Measurements from ENCODE around the gene FBRSL1. TPM values are rescaled to one million over a fixed set of nuclear protein-coding genes. Genes with fewer than 3 reads are reported as not detected.

The FBRSL1 gene
- total RNA-seq, 1 donor from 2014 or later = 43.8 TPM

DNA sequence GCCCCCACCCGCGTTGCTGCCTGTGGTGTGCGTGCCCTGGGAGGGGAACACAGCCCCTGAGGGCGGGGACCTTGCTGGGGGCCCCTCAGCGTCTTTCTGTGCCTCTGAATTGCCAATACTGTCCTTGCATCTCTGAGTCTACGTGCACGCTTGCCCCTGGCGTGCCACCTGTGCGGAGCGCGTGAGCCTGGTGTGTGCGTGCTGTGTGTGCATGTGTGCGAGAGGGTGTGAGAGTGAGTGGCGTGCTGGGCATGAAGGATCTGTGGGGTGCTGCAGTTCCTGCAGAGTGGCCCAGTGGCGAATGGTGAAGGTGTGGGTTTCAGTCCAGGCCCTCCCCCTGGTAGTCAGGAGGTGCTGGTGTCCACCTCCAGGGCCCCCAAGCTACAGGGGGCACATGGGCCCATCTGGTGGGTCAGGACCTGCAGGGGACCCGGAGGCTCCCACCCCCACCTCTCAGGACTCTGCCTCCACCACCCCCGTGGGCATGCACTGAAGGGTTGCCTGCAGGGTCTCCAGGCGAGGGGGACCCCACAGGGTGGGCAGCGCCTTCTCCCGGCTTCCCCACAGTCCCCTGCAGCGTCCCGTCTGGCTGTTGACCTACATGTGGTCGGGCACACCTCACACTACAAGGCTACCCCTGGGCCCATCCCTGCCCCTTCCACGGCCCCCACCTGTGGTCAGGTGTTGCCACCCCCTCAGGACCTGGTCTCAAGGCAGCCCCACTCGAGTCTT lies 21.0 kb downstream of the FBRSL1 start:
- no peak overlapping the region for H2AFZ ChIP-seq (ENCODE audit: low read depth, low read length)
- Mint-ChIP-seq H3K4me1 (ENCODE audit: low read depth, unreplicated experiment) (peaks cover 14% of the 10 kb centered on the region), H3K27me3 (ENCODE audit: low read depth, unreplicated experiment) (no peaks in the 10 kb centered on the region), H3K36me3 (ENCODE audit: low read depth, unreplicated experiment) (peaks cover 2% of the 10 kb centered on the region), H3K27ac (ENCODE audit: unreplicated experiment) (no peak overlapping the region), H3K4me3 (ENCODE audit: unreplicated experiment) (no peak overlapping the region), H3K9me3 (ENCODE audit: unreplicated experiment) (no peaks in the 10 kb centered on the region)
- no peaks in the 10 kb centered on the region for H3K36me3 ChIP-seq (ENCODE audit: insufficient read depth, low read length)
- H3K4me1 ChIP-seq (ENCODE audit: insufficient read depth, low read length) = peaks cover 13% of the 10 kb centered on the region
- no peak overlapping the region for H3K9ac ChIP-seq (ENCODE audit: low read length)
- no peak for FAIRE-seq
- no peak for DNase-seq (ENCODE audit: low read depth)
- H3K4me3 ChIP-seq (ENCODE audit: insufficient read depth, low read depth, low read length) = no peak overlapping the region
- no peaks in the 10 kb centered on the region for H3K9me3 ChIP-seq (ENCODE audit: insufficient read depth, low read depth, low read length)
- H3K79me2 ChIP-seq (ENCODE audit: insufficient read depth, low read length) = peaks cover 22% of the 10 kb centered on the region
- no peak overlapping the region for H3K27ac ChIP-seq (ENCODE audit: low read depth, low read length)
- no peaks in the 10 kb centered on the region for H3K27me3 ChIP-seq (ENCODE audit: insufficient read depth, low read length)
- H3K4me2 ChIP-seq (ENCODE audit: low read length) = no peak overlapping the region
- TF ChIP-seq, protein P1, sequence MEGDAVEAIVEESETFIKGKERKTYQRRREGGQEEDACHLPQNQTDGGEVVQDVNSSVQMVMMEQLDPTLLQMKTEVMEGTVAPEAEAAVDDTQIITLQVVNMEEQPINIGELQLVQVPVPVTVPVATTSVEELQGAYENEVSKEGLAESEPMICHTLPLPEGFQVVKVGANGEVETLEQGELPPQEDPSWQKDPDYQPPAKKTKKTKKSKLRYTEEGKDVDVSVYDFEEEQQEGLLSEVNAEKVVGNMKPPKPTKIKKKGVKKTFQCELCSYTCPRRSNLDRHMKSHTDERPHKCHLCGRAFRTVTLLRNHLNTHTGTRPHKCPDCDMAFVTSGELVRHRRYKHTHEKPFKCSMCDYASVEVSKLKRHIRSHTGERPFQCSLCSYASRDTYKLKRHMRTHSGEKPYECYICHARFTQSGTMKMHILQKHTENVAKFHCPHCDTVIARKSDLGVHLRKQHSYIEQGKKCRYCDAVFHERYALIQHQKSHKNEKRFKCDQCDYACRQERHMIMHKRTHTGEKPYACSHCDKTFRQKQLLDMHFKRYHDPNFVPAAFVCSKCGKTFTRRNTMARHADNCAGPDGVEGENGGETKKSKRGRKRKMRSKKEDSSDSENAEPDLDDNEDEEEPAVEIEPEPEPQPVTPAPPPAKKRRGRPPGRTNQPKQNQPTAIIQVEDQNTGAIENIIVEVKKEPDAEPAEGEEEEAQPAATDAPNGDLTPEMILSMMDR (IDR thresholded peaks at IDR 0.05; ENCODE audit: insufficient read depth, low read depth, low read length) = no peak
- no peak for TF ChIP-seq EZH2 (IDR thresholded peaks at IDR 0.05; ENCODE audit: insufficient read depth, low read length)
- peaks cover 69% of the 10 kb centered on the region for H4K20me1 ChIP-seq (ENCODE audit: insufficient read depth, low read length)

DNA sequence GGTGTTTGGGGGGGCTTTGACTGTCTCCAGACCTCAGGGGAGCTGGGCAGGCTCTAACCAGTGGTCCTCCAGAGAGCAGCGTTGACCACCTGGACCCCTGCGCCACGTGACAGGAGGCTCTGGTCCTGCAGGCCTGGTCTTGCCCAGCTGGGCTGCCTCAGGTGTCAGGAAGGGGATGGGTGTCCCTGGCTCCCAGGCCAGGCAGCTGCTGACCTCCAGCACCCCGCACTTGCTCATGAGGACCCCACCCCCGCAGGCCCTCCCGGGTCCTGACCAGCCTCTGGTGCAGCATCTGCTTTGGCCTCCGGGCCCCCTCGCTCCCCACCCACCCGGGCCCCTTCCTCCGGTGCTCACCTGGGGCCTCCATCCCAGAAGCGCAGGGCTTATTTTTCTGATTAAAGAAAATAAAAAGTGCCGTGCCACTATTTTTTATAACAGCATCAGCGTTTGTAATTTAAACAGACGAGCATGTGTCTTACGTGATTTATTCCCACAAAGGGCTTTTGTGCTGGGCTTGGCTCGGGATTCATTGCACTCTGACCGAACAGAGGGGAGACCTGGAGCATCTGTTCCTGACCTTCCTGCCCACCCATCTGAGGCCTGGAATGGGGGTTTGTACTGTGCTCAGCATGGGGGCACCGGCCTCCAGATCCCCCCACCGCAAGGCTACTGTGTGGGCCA lies 21.7 kb downstream of the FBRSL1 start:
- peaks cover 8% of the 10 kb centered on the region for H3K4me1 ChIP-seq (ENCODE audit: insufficient read depth, low read length)
- H3K9me3 ChIP-seq (ENCODE audit: insufficient read depth, low read depth, low read length) = no peaks in the 10 kb centered on the region
- no peaks in the 10 kb centered on the region for H3K27me3 ChIP-seq (ENCODE audit: insufficient read depth, low read length)
- no peak overlapping the region for H3K4me3 Mint-ChIP-seq (ENCODE audit: unreplicated experiment)
- no peak overlapping the region for H3K27ac Mint-ChIP-seq (ENCODE audit: unreplicated experiment)
- H2AFZ ChIP-seq (ENCODE audit: low read depth, low read length) = no peak overlapping the region
- peaks cover 65% of the 10 kb centered on the region for H4K20me1 ChIP-seq (ENCODE audit: insufficient read depth, low read length)
- peaks cover 2% of the 10 kb centered on the region for H3K36me3 Mint-ChIP-seq (ENCODE audit: low read depth, unreplicated experiment)
- peaks cover 3% of the 10 kb centered on the region for H3K9me3 Mint-ChIP-seq (ENCODE audit: unreplicated experiment)
- H3K27ac ChIP-seq (ENCODE audit: low read depth, low read length) = no peak overlapping the region
- peaks cover 8% of the 10 kb centered on the region for H3K4me1 Mint-ChIP-seq (ENCODE audit: low read depth, unreplicated experiment)
- peaks cover 16% of the 10 kb centered on the region for H3K79me2 ChIP-seq (ENCODE audit: insufficient read depth, low read length)
- H3K9ac ChIP-seq (ENCODE audit: low read length) = no peak overlapping the region
- H3K27me3 Mint-ChIP-seq (ENCODE audit: low read depth, unreplicated experiment) = no peaks in the 10 kb centered on the region
- no peak for FAIRE-seq
- TF ChIP-seq, protein P1 (IDR thresholded peaks at IDR 0.05; ENCODE audit: insufficient read depth, low read depth, low read length) = no peak
- TF ChIP-seq EZH2 (IDR thresholded peaks at IDR 0.05; ENCODE audit: insufficient read depth, low read length) = no peak
- H3K36me3 ChIP-seq (ENCODE audit: insufficient read depth, low read length) = no peaks in the 10 kb centered on the region
- no peak overlapping the region for H3K4me3 ChIP-seq (ENCODE audit: insufficient read depth, low read depth, low read length)
- no peak overlapping the region for H3K4me2 ChIP-seq (ENCODE audit: low read length)
- no peak for DNase-seq (ENCODE audit: low read depth)

Data from astrocyte (in vitro differentiated cells and primary cell).